DND-41 (cell line): ENCODE results near the gene COG7.

Experiments
- ATAC-seq: fragments of 200-7000 bp; cut with Tn5 transposase; 3 replicates; pipeline ENCODE4 v1.9.1; 2021; ENCODE audit warnings: low read depth; ENCODE audit not compliant: insufficient read depth
- DNase-seq: peaks from one replicate; pipeline ENCODE4 v3.0.0-alpha.2; 2020
- H2AFZ ChIP-seq: 2 replicates; pipeline ENCODE4 v1.6.0; 2012; ENCODE audit warnings: low read depth, low read length
- H3K27ac ChIP-seq: 2 replicates; pipeline ENCODE4 v1.5.1; 2012; ENCODE audit warnings: low read length, inconsistent platforms
- H3K27me3 ChIP-seq: fragments of 200-600 bp; sonication (generic); 2 replicates; pipeline ENCODE4 v1.6.0; 2012; ENCODE audit warnings: low read length, mild to moderate bottlenecking, inconsistent platforms; ENCODE audit not compliant: insufficient read depth, poor library complexity
- H3K36me3 ChIP-seq: 2 replicates; pipeline ENCODE4 v1.5.1; 2012; ENCODE audit warnings: low read length, inconsistent platforms; ENCODE audit not compliant: insufficient read depth
- H3K4me1 ChIP-seq: 2 replicates; pipeline ENCODE4 v1.5.1; 2012; ENCODE audit warnings: mild to moderate bottlenecking, low read length; ENCODE audit not compliant: insufficient read depth
- H3K4me2 ChIP-seq: 2 replicates; pipeline ENCODE4 v1.6.0; 2012; ENCODE audit warnings: mild to moderate bottlenecking, moderate library complexity, low read length, inconsistent platforms; ENCODE audit not compliant: insufficient read depth
- H3K4me3 ChIP-seq, 2 experiments: fragments of 200-600 bp in 1 of 2; shearing (Covaris generic) in 1 of 2; 2 replicates each; pipeline ENCODE4 v1.5.1; 2012 to 2016; ENCODE audit warnings: inconsistent platforms in 2 of 2, low read length in 2 of 2, mild to moderate bottlenecking in 2 of 2, low read depth in 1 of 2, moderate library complexity in 1 of 2
- H3K79me2 ChIP-seq: 2 replicates; pipeline ENCODE4 v1.6.0; 2012; ENCODE audit warnings: low read length, inconsistent platforms; ENCODE audit not compliant: insufficient read depth
- H3K9ac ChIP-seq: 2 replicates; pipeline ENCODE4 v1.6.0; 2012; ENCODE audit warnings: low read depth, mild to moderate bottlenecking, inconsistent platforms, low read length, moderate library complexity
- H3K9me3 ChIP-seq: 2 replicates; pipeline ENCODE4 v1.5.1; 2012; ENCODE audit warnings: low read length, moderate library complexity, mild to moderate bottlenecking, inconsistent platforms; ENCODE audit not compliant: insufficient read depth, severe bottlenecking
- H4K20me1 ChIP-seq: 2 replicates; pipeline ENCODE4 v1.6.0; 2012; ENCODE audit warnings: low read length; ENCODE audit not compliant: insufficient read depth
- EZH2 ChIP-seq: IDR thresholded peaks from 3 replicates; pipeline ENCODE4 v1.6.1; 2012; ENCODE audit warnings: borderline replicate concordance, low read depth, mild to moderate bottlenecking, moderate library complexity, low read length, inconsistent platforms; ENCODE audit not compliant: severe bottlenecking
- TF ChIP-seq, protein P1 (sequence below): IDR thresholded peaks from 2 replicates; pipeline ENCODE4 v1.5.1; 2012; ENCODE audit warnings: borderline replicate concordance, low read length, moderate library complexity, mild to moderate bottlenecking; ENCODE audit not compliant: poor library complexity, severe bottlenecking; ENCODE audit errors: extremely low read depth

Gene COG7

DNA sequence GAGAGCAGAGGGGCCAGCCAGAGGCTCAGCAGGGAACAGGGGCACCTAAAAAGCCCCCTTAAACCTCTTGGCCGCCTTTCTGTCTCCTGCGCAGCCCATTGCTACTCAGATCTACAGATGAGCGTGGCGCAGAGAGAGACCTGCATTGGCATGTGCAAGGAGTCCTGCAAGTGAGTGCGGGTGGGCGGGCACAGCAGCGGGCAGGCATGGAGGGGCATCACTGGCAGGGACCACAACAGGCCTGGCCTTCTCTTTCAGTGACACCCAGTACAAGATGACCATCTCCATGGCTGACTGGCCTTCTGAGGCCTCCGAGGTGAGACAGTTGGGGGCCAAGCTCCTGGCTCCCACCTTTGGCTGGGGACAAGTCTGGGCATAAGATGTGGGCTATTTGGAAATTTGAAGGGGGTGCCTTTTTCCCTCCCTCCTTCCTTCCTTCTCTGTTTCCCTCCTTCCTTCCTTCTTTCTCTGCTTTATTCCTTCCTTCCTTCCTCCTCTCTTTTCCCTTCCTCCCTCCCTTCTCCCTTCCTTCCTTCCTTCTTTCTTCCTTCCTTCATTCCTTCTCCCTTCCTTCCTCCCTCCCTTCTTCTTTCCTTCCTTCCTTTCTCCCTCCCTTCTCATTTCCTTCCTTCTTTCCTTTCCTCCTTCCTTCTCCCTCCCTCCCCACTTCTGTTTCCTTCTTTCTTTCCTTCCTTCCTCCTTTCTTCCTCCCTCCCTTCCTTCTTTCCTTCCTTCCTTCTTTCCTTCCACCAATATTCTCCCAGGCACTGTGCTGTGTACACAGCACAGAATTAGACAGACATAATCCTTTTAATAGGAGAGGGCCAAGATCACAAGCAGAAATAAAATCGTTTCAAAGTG lies 75.7 kb downstream of the COG7 start:
- H3K4me3 ChIP-seq: no peak overlapping the region
- no peak for TF ChIP-seq EZH2
- TF ChIP-seq, protein P1, sequence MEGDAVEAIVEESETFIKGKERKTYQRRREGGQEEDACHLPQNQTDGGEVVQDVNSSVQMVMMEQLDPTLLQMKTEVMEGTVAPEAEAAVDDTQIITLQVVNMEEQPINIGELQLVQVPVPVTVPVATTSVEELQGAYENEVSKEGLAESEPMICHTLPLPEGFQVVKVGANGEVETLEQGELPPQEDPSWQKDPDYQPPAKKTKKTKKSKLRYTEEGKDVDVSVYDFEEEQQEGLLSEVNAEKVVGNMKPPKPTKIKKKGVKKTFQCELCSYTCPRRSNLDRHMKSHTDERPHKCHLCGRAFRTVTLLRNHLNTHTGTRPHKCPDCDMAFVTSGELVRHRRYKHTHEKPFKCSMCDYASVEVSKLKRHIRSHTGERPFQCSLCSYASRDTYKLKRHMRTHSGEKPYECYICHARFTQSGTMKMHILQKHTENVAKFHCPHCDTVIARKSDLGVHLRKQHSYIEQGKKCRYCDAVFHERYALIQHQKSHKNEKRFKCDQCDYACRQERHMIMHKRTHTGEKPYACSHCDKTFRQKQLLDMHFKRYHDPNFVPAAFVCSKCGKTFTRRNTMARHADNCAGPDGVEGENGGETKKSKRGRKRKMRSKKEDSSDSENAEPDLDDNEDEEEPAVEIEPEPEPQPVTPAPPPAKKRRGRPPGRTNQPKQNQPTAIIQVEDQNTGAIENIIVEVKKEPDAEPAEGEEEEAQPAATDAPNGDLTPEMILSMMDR: no peak
- no peaks in the 10 kb centered on the region for H3K36me3 ChIP-seq
- H3K27me3 ChIP-seq: no peaks in the 10 kb centered on the region
- H3K27ac ChIP-seq: no peak overlapping the region
- no peak overlapping the region for H3K9ac ChIP-seq
- H3K4me2 ChIP-seq: no peak overlapping the region
- no peak overlapping the region for H2AFZ ChIP-seq
- H3K4me1 ChIP-seq: no peaks in the 10 kb centered on the region
- no peak for DNase-seq
- no peak for ATAC-seq
- H4K20me1 ChIP-seq: peaks cover 8% of the 10 kb centered on the region; the same call in 1 of the 2 replicates
- no peaks in the 10 kb centered on the region for H3K9me3 ChIP-seq
- no peaks in the 10 kb centered on the region for H3K79me2 ChIP-seq

DNA sequence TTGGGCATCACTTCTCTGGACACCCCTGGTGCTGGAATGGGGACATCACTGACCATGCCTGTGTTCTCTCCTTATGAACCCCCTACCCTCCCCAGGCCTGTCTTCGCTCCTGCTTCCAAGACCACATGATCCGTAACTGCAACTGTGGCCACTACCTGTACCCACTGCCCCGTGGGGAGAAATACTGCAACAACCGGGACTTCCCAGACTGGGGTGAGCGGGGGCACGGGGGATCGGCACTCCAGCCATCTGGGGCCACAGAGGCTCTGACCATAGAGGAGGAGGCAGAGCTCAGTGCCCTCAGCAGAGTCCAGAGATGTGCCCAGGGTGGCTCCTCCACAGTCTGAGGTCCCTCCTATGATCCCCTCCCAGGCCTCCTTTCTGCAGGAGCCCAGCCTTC lies 77.3 kb downstream of the COG7 start:
- no peak overlapping the region for H3K4me2 ChIP-seq
- H3K4me1 ChIP-seq: no peaks in the 10 kb centered on the region
- no peak overlapping the region for H3K27ac ChIP-seq
- H2AFZ ChIP-seq: no peak overlapping the region
- H3K36me3 ChIP-seq: no peaks in the 10 kb centered on the region
- no peaks in the 10 kb centered on the region for H3K79me2 ChIP-seq
- H3K9me3 ChIP-seq: no peaks in the 10 kb centered on the region
- H3K4me3 ChIP-seq: no peak overlapping the region
- peaks cover 8% of the 10 kb centered on the region; the same call in 1 of the 2 replicates for H4K20me1 ChIP-seq
- no peak overlapping the region for H3K9ac ChIP-seq
- DNase-seq (no peak), ATAC-seq (no peak)
- H3K27me3 ChIP-seq: no peaks in the 10 kb centered on the region
- TF ChIP-seq, protein P1: no peak
- no peak for TF ChIP-seq EZH2

DNA sequence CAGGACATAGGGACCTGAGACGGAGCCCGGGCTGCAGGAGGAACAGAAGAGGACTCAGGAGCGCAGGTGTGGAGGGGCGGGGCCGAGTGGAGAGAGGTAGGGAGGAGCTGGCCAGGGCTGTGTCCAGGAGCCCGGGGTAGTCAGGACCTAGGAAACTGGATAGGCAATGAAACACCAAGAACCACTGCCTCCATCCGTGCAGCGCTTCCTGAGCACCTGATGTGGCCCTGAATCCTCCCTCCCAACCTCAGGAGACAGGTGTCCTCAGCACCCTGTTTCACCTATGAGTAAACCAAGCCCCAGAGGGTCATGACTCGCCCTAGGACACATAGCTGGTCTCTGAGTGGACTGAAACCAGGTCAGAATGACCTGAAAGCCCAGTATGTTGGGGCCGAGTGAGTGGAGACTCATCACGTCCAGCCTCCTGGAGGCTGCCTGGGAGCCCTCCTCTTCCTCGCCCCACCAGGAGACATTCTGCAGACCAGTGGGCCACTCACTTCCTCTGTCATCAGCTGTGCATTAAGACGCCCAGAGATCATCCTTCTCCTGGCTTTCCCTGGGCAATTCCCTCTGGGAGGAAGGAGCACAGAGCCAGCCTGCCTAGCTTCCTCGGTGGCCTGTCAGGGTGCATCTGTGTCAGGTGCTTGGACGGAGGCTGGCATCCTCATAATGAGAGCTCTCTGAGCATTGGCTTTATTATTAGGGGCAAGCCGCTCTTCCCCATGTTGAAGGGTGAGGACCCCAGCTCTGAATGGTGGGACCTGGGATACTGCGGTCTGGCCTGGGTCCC lies 78.1 kb downstream of the COG7 start:
- ATAC-seq (no peak), DNase-seq (no peak)
- Histone ChIP-seq H3K27ac (no peak overlapping the region), H3K4me3 (no peak overlapping the region), H3K9ac (no peak overlapping the region), H3K36me3 (no peaks in the 10 kb centered on the region), H3K4me2 (no peak overlapping the region), H4K20me1 (peaks cover 8% of the 10 kb centered on the region; the same call in 1 of the 2 replicates), H3K4me1 (no peaks in the 10 kb centered on the region), H3K79me2 (no peaks in the 10 kb centered on the region), H3K9me3 (no peaks in the 10 kb centered on the region), H3K27me3 (no peaks in the 10 kb centered on the region), H2AFZ (no peak overlapping the region)
- TF ChIP-seq EZH2: no peak
- TF ChIP-seq, protein P1: no peak
